Smooth muscle cell (in vitro differentiated cells): ENCODE results near the gene OR1A1. TPM values are rescaled to one million over a fixed set of nuclear protein-coding genes. Genes with fewer than 3 reads are reported as not detected.

Source experiments
- DNase-seq: peaks from one replicate; lab custom pipeline; 2025; ENCODE audit not compliant: unreplicated experiment; lab: John Stamatoyannopoulos, UW
- H2AFZ ChIP-seq: fragments of 200-600 bp; sonication (generic); 2 replicates; pipeline ENCODE4 v1.6.0; 2016; ENCODE audit warnings: antibody characterized with exemption, low read depth, mild to moderate bottlenecking
- H3F3A ChIP-seq: fragments of 200-600 bp; sonication (generic); 2 replicates; pipeline ENCODE4 v1.6.0; 2017; ENCODE audit warnings: antibody characterized with exemption, low read depth
- H3K27ac ChIP-seq: fragments of 200-600 bp; sonication (generic); 2 replicates; pipeline ENCODE4 v1.5.1; 2016; ENCODE audit warnings: low read depth, mild to moderate bottlenecking
- H3K27me3 ChIP-seq: fragments of 200-600 bp; sonication (generic); 2 replicates; pipeline ENCODE4 v1.6.1; 2016; ENCODE audit warnings: low read depth, mild to moderate bottlenecking
- H3K36me3 ChIP-seq: fragments of 200-600 bp; sonication (generic); 2 replicates; pipeline ENCODE4 v1.5.1; 2016; ENCODE audit warnings: low read depth
- H3K4me1 ChIP-seq: fragments of 200-600 bp; sonication (generic); 2 replicates; pipeline ENCODE4 v1.5.1; 2016; ENCODE audit warnings: low read depth
- H3K4me2 ChIP-seq: fragments of 200-600 bp; sonication (generic); 2 replicates; pipeline ENCODE4 v1.6.0; 2016; ENCODE audit warnings: mild to moderate bottlenecking
- H3K4me3 ChIP-seq: fragments of 200-600 bp; sonication (generic); 2 replicates; pipeline ENCODE4 v1.5.1; 2016; ENCODE audit warnings: mild to moderate bottlenecking
- H3K79me2 ChIP-seq: fragments of 200-600 bp; sonication (generic); 2 replicates; pipeline ENCODE4 v1.6.0; 2016; ENCODE audit warnings: low read depth, mild to moderate bottlenecking
- H3K9ac ChIP-seq: fragments of 200-600 bp; sonication (generic); 2 replicates; pipeline ENCODE4 v1.6.0; 2016; ENCODE audit warnings: low read depth
- H3K9me3 ChIP-seq: fragments of 200-600 bp; sonication (generic); replicated peaks from 2 replicates; pipeline ENCODE4 v1.5.1; 2016; ENCODE audit warnings: low read depth
- H4K20me1 ChIP-seq: fragments of 200-600 bp; sonication (generic); 2 replicates; pipeline ENCODE4 v1.6.0; 2016; ENCODE audit warnings: low read depth
- WGBS: methylation state at CpG from one replicate; pipeline ENCODE4 v1.1.7; 2016; ENCODE audit warnings: low lambda C conversion rate; 5-methylcytosine and 5-hydroxymethylcytosine counted together
- polyA plus RNA-seq: library from polyadenylated mRNA; unstranded; fragments of >200 nt; fragmentation: Nextera tagmentation; extraction: Ambion mirVana; gene quantifications from 2 replicates; pipeline ENCODE4 v1.2.1, GENCODE V29; 2016
- total RNA-seq: library from RNA; depleted of rRNA; stranded (reverse); fragments of >200 nt; gene quantifications from 2 replicates; pipeline ENCODE4 v1.2.3, GENCODE V29; 2014
- TF ChIP-seq, protein P1 (sequence below): fragments of 200-600 bp; sonication (generic); IDR thresholded peaks from 2 replicates; pipeline ENCODE4 v1.5.1; 2017; ENCODE audit warnings: borderline replicate concordance, mild to moderate bottlenecking, antibody characterized with exemption; ENCODE audit not compliant: insufficient read depth, poor library complexity, severe bottlenecking

The OR1A1 gene, protein sequence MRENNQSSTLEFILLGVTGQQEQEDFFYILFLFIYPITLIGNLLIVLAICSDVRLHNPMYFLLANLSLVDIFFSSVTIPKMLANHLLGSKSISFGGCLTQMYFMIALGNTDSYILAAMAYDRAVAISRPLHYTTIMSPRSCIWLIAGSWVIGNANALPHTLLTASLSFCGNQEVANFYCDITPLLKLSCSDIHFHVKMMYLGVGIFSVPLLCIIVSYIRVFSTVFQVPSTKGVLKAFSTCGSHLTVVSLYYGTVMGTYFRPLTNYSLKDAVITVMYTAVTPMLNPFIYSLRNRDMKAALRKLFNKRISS
- total RNA-seq (not detected in 2 replicates), polyA plus RNA-seq (not detected in 2 replicates)

DNA sequence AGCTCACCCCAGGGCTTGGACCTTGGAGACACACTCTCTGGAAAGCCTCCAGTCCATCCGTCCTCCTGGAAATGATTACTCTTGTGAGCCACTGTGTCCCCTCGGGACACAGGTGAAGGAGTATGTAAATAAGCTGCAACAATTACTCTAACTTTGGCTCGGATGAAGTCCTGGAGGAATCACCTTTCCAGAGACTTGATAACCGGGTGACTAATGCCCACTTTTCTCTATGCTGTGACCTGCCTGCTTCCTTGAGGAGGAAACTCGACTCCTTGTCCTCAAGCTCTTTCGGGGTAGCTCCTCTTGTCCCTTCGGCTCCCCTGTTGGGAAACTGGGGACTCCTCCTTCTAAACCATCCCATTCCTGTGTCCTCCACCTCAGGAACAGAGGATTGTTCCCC is at the start of gene OR1A1:
OR1A1 (plus strand) TSS at position 301 of the 400 bp plus-strand sequence. CDS start 7,954 bp downstream, outside the sequence.
- no peaks in the 10 kb centered on the region for H3F3A ChIP-seq
- no peaks in the 10 kb centered on the region for H3K79me2 ChIP-seq
- no peaks in the 10 kb centered on the region for H3K27me3 ChIP-seq
- H3K9me3 ChIP-seq: peaks cover 7% of the 10 kb centered on the region
- no peak within 1 kb of the TSS for H3K4me2 ChIP-seq
- 69% methylated on average over 7 of the region's 7 CpGs for WGBS
- H4K20me1 ChIP-seq: no peaks in the 10 kb centered on the region
- H3K27ac ChIP-seq: no peak within 1 kb of the TSS
- H3K4me3 ChIP-seq: no peak within 1 kb of the TSS
- no peaks in the 10 kb centered on the region for H3K36me3 ChIP-seq
- H3K4me1 ChIP-seq: no peaks in the 10 kb centered on the region
- TF ChIP-seq, protein P1, sequence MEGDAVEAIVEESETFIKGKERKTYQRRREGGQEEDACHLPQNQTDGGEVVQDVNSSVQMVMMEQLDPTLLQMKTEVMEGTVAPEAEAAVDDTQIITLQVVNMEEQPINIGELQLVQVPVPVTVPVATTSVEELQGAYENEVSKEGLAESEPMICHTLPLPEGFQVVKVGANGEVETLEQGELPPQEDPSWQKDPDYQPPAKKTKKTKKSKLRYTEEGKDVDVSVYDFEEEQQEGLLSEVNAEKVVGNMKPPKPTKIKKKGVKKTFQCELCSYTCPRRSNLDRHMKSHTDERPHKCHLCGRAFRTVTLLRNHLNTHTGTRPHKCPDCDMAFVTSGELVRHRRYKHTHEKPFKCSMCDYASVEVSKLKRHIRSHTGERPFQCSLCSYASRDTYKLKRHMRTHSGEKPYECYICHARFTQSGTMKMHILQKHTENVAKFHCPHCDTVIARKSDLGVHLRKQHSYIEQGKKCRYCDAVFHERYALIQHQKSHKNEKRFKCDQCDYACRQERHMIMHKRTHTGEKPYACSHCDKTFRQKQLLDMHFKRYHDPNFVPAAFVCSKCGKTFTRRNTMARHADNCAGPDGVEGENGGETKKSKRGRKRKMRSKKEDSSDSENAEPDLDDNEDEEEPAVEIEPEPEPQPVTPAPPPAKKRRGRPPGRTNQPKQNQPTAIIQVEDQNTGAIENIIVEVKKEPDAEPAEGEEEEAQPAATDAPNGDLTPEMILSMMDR: no peak
- no peak within 1 kb of the TSS for H2AFZ ChIP-seq
- DNase-seq: no peak
- H3K9ac ChIP-seq: no peak within 1 kb of the TSS

DNA sequence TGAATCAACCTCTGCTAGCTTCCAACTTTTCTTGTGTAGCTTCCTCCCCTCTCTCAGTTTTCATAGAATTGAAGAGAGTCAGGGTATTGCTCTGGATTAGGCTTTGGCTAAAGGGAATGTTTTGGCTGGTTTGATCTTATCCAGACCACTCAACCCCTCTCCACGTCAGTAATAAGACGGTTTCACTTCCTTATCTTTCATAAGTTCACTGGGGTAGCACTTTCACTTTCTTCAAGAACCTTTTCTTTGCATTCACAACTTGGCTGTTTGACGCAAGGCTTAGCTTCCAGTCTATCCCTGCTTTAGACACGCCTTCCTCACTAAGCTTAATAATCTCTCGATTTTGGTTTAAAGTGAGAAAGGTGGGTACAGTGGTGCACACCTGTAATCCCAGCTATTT is 39.9 kb upstream of the OR1A1 start:
- WGBS: 67% methylated on average over 5 of the region's 5 CpGs

DNA sequence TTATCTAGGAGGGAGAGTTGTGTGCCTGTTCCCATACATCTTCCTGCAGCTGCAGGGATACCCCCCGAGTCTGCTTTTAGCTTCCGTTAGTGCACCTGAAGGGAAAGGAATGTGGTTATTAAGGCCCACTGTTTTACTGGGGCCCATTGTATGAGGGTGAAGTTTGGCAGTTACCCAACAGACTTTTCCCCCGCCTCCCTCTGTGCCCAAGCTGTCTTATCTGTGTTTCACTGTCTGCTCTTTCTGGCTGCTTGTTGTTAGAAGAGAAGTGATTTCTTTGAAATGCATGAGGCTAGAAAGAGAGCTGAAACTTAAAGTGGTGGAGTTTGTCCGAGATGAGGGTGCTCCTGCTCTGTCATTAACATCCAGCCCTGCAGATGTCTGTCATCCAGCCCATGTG is 17.5 kb upstream of the OR1A1 start:
- 65% methylated on average over 4 of the region's 4 CpGs for WGBS

More for the DNA sequence above, 39.9 kb upstream of the OR1A1 start:
- no peak for DNase-seq
- no peak overlapping the region for H3K27ac ChIP-seq
- no peaks in the 10 kb centered on the region for H4K20me1 ChIP-seq
- H3K4me1 ChIP-seq: no peaks in the 10 kb centered on the region
- TF ChIP-seq, protein P1: no peak
- H3F3A ChIP-seq: no peaks in the 10 kb centered on the region
- H3K27me3 ChIP-seq: no peaks in the 10 kb centered on the region
- H3K9me3 ChIP-seq: peaks cover 11% of the 10 kb centered on the region
- no peak overlapping the region for H2AFZ ChIP-seq
- no peaks in the 10 kb centered on the region for H3K36me3 ChIP-seq
- H3K9ac ChIP-seq: no peak overlapping the region
- H3K79me2 ChIP-seq: no peaks in the 10 kb centered on the region
- no peak overlapping the region for H3K4me3 ChIP-seq
- no peak overlapping the region for H3K4me2 ChIP-seq

More for the DNA sequence above, 17.5 kb upstream of the OR1A1 start:
- Histone ChIP-seq H3K36me3 (no peaks in the 10 kb centered on the region), H4K20me1 (no peaks in the 10 kb centered on the region), H3K79me2 (no peaks in the 10 kb centered on the region), H3K4me2 (no peak overlapping the region), H3K9me3 (no peaks in the 10 kb centered on the region), H3K4me1 (no peaks in the 10 kb centered on the region), H3K27ac (no peak overlapping the region), H3K9ac (no peak overlapping the region), H2AFZ (no peak overlapping the region), H3F3A (no peaks in the 10 kb centered on the region), H3K27me3 (no peaks in the 10 kb centered on the region), H3K4me3 (no peak overlapping the region)
- DNase-seq: no peak
- TF ChIP-seq, protein P1: no peak
